Testis (tissue), 3 donors: ENCODE results near the gene GNB5. TPM values are rescaled to one million over a fixed set of nuclear protein-coding genes. Genes with fewer than 3 reads are reported as not detected.
A peak's percentile ranks its signal among the peaks of the same experiment; 100 is the strongest.

ENCODE experiments used
- DNase-seq: peaks from one replicate; pipeline ENCODE4 v3.0.0-alpha.2; 2019
- H3K27ac ChIP-seq, 2 donors: fragments of 200-600 bp; sonication (generic); one replicate each; pipeline ENCODE4 v1.5.1; 2019
- H3K27me3 ChIP-seq: fragments of 200-600 bp; sonication (generic); one replicate; pipeline ENCODE4 v1.5.1; 2019
- H3K36me3 ChIP-seq: fragments of 200-600 bp; sonication (generic); one replicate; pipeline ENCODE4 v1.5.1; 2017; ENCODE audit warnings: low read depth; ENCODE audit errors: missing control alignments
- H3K4me1 ChIP-seq: fragments of 200-600 bp; sonication (generic); one replicate; pipeline ENCODE4 v1.5.1; 2019
- H3K4me3 ChIP-seq, 2 donors: fragments of 200-600 bp; sonication (generic); one replicate each; pipeline ENCODE4 v1.5.1; 2017 to 2019
- H3K9me3 ChIP-seq: fragments of 200-600 bp; sonication (generic); one replicate; pipeline ENCODE4 v1.5.1; 2017
- CTCF ChIP-seq, 3 experiments: fragments of 450-650 bp in 2 of 3; fragments of 200-600 bp in 1 of 3; sonication (generic) in 1 of 3; IDR thresholded peaks; one replicate each; pipeline ENCODE4 v1.5.1; 2016 to 2019; ENCODE audit warnings: antibody characterized with exemption in 3 of 3, mild to moderate bottlenecking in 2 of 3, moderate library complexity in 1 of 3
- POLR2A ChIP-seq: fragments of 450-650 bp; IDR thresholded peaks from one replicate; pipeline ENCODE4 v1.6.1; 2017; ENCODE audit warnings: antibody characterized with exemption, mild to moderate bottlenecking, moderate library complexity
- WGBS, 2 donors: methylation state at CpG; one replicate each; pipeline ENCODE4 v1.1.5; 2018; 5-methylcytosine and 5-hydroxymethylcytosine counted together
- intact Hi-C: fragments of 100-400 bp; cut with DNase I; formaldehyde crosslinking; loops from one replicate; pipeline ENCODE4 v1.15.1; 2023; ENCODE audit warnings: low total_unique reads
- polyA plus RNA-seq: library from polyadenylated mRNA; stranded (reverse); fragments of 350-450 nt; fragmentation: Illumina TruSeq; extraction: RNeasy Lipid Tissue Mini Kit (QIAGEN cat#74804); gene quantifications from one replicate; pipeline ENCODE4 v1.2.3, GENCODE V29; 2014; ENCODE audit warnings: low read depth, low replicate concordance; ENCODE audit not compliant: insufficient read depth
- total RNA-seq, 2 donors: library from RNA; depleted of rRNA; stranded (reverse); fragments of >200 nt; gene quantifications; one replicate each; pipeline ENCODE4 v1.2.3, GENCODE V29; 2016

GNB5 gene
- total and polyA plus RNA-seq, 3 donors from 2014 or later, result 37.1 to 82.3 (median 65.4) TPM

- peak; percentile 85 for DNase-seq
Observed at GRCh38 chr15:52227456-52227855, 36.3 kb upstream of the GNB5 start.

GRCh38 chr15:52225230-52225629 is 34.0 kb upstream of the GNB5 start:
- no peaks in the 10 kb centered on the region for H3K4me1 ChIP-seq
- no peaks in the 10 kb centered on the region for H3K9me3 ChIP-seq
- no peak overlapping the region for H3K4me3 ChIP-seq
- TF ChIP-seq POLR2A, result no peak
- TF ChIP-seq CTCF (IDR thresholded peaks at IDR 0.05), result no peak
- 87 to 92% methylated on average over 8 of the region's 8 CpGs for WGBS, 2 donors
- H3K27me3 ChIP-seq, result no peaks in the 10 kb centered on the region
- H3K27ac ChIP-seq, result no peak overlapping the region
- intact Hi-C loops, result no loop called here
- no peak for DNase-seq
- H3K36me3 ChIP-seq, result no peaks in the 10 kb centered on the region

More at GRCh38 chr15:52227456-52227855, 36.3 kb upstream of the GNB5 start:
- Histone ChIP-seq H3K36me3 (no peaks in the 10 kb centered on the region), H3K4me1 (no peaks in the 10 kb centered on the region), H3K9me3 (no peaks in the 10 kb centered on the region), H3K4me3 (no peak overlapping the region), H3K27ac (no peak overlapping the region), H3K27me3 (no peaks in the 10 kb centered on the region)
- TF ChIP-seq POLR2A (no peak), CTCF (IDR thresholded peaks at IDR 0.05) (peak; percentile 34 to 79 (median 67))
- intact Hi-C loops, result no loop called here
- WGBS, 2 donors, result 54 to 63% methylated on average over 5 of the region's 5 CpGs

- Histone ChIP-seq H3K4me1 (no peaks in the 10 kb centered on the region), H3K4me3 (no peak overlapping the region), H3K36me3 (no peaks in the 10 kb centered on the region), H3K27ac (no peak overlapping the region), H3K27me3 (no peaks in the 10 kb centered on the region), H3K9me3 (no peaks in the 10 kb centered on the region)
- 94 to 99% methylated on average over 4 of the region's 4 CpGs for WGBS, 2 donors
- intact Hi-C loops, result no loop called here
- DNase-seq, result no peak
- TF ChIP-seq CTCF (IDR thresholded peaks at IDR 0.05) (no peak), POLR2A (no peak)
Observed at GRCh38 chr15:52224211-52224610, 33.0 kb upstream of the GNB5 start.

DNA sequence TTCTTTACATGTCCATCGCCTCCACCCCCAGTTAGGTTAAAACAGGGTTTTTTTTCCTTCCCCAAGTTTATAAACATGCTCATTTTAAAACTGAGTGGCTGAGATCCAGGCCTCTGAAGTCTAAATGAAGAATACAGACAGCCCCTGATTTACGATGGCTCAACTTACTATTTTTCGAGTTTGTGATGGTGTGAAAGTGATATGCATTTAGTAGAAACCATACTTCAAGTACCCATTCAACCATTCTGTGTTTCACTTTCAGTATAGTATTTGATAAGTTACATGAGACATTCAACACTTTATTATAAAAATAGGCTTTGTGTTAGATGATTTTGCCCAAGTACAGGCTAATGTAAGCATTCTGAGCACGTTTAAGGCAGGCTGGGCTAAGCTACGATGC is 30.5 kb upstream of the GNB5 start:
- intact Hi-C loops, result no loop called here
- no peaks in the 10 kb centered on the region for H3K9me3 ChIP-seq
- no peak overlapping the region for H3K27ac ChIP-seq
- no peak overlapping the region for H3K4me3 ChIP-seq
- 85 to 90% methylated on average over 5 of the region's 5 CpGs for WGBS, 2 donors
- H3K36me3 ChIP-seq, result no peaks in the 10 kb centered on the region
- no peak for TF ChIP-seq CTCF (IDR thresholded peaks at IDR 0.05)
- no peak for TF ChIP-seq POLR2A
- no peaks in the 10 kb centered on the region for H3K27me3 ChIP-seq
- H3K4me1 ChIP-seq, result no peaks in the 10 kb centered on the region
- no peak for DNase-seq

GRCh38 chr15:52220937-52221660 is 29.9 kb upstream of the GNB5 start:
- WGBS, 2 donors, result 71 to 73% methylated on average over 7 of the region's 7 CpGs
- Histone ChIP-seq H3K27ac (no peak overlapping the region), H3K4me3 (no peak overlapping the region)

More at GRCh38 chr15:52220937-52221660, 29.9 kb upstream of the GNB5 start:
- intact Hi-C loops, result no loop called here
- H3K9me3 ChIP-seq, result no peaks in the 10 kb centered on the region
- DNase-seq, result no peak
- H3K4me1 ChIP-seq, result no peaks in the 10 kb centered on the region
- no peaks in the 10 kb centered on the region for H3K27me3 ChIP-seq
- H3K36me3 ChIP-seq, result no peaks in the 10 kb centered on the region
- TF ChIP-seq CTCF (IDR thresholded peaks at IDR 0.05) (no peak), POLR2A (no peak)
